GM19455 (cell line): ENCODE results near the gene FBXO4.
"Not testable (repeated sequence)": the region's sequence is repeated elsewhere in the genome, so short reads cannot be mapped to it uniquely, and the experiment has no call there.

Experiments used
- ATAC-seq: cut with Tn5 transposase; IDR thresholded peaks from one replicate; pipeline ENCODE4 v1.9.1; 2021; ENCODE audit not compliant: unreplicated experiment

Gene FBXO4

DNA sequence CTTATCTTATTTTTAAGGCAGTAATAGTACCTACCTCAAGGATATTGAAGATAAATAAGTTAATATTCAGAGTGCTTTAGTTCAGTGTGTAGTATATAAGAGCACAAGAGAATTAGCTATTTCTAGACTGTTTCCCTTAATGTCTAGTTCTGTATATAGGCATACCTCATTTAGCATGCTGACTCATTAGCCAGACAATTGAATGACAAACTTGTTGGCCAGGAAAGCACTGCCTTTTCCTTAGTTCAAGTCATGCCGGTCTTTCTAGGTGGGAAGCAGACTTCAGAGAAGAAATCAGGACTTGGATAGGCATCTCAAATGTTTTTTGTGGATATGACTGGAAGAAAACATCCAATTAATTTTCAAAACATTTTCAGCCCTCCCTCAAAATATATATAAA, 3.2 kb upstream of the FBXO4 start:
- no peak for ATAC-seq

DNA sequence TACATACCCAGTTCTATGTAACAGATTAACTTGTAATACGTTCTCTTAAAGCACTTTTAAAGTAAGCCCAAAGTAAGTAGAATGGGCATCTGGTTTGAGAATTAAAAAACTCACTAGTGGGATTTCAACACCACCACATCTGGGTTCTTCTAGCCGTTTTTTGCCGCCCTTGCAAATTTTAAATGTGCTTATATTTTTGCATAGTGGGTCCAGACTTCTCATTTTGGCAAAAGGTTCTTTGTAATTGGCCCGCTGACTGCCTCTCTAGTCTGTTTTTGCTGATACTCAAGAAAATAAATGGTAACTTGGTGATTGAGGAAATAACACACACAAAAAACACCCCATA, 582 bp upstream of the FBXO4 start:
- ATAC-seq, result no peak

DNA sequence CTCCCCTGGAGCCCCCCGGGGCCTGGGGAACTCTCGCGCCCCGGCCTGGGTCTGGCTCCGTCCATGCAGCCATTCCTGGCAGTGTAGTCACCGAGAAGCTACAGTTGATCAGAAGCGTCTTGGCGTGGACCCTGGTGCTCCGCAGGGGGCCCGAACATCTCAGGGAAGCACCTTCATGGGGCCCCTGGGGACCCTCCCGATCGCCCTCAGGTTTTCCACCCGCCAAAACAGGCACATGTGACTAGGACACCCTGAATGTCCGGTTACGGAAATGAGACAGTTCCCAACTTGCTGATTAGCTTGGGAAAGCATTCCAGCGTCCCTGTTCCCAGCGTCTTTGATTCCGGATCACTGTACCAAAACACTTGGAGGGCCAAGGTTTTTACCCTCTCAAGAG, 472 bp downstream of the FBXO4 start:
- ATAC-seq, result peak; percentile 40

DNA sequence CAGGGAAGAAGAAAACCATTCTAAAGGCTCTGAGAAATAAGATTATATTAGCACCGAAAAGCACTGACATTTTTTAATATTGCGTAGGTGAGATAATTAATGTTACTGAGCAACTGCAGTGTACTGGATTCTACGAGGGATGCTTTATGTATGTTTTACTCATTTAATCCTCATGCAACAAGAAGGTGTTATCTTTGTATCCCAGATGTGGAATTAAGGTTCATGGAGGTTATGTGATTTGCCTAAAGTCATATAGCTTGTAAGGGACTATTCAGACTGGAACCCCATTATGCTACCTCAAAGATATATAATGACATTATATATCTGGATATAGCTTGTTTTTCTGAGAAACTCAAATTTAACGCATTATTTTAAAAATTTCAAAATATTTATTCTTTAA, 2.5 kb downstream of the FBXO4 start:
- no peak for ATAC-seq

DNA sequence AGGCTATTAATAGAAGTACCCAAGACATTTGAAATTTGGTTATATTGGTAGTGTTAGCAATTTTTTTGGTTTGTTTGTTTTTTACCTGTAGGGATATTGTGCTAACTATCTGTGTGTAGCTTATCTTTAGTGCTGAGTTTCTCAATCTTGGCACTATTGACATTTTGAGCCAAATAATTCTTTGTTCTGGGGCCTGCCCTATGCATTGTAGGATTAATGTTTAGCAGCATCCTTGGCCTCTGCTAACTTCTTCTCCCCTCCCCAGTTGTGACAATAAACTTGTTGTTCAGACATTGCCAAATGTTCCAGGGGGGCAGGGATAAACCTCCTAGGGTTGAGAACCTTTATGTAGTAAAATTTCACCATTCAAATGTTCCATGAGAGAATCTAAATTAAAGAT, 4.0 kb downstream of the FBXO4 start:
- ATAC-seq, result no peak

DNA sequence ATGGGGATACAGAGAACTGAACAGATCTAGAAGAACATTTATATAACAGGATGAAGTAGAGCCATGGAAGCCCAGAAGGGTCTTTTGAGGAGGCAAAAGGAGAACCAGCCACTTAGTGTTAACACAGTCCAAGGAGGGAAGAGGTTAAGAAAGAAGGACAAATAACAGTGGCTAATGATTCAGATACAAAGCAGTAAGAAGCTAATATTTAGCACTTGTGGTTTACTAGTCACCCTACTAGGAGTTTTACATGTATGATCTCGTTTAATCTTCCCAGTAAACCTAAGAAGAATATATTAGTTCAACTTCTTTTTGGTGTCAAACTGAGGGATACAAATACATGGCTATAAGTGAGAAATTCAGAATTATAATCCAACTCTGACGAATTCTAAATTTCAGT, 7.7 kb downstream of the FBXO4 start:
- no peak for ATAC-seq

DNA sequence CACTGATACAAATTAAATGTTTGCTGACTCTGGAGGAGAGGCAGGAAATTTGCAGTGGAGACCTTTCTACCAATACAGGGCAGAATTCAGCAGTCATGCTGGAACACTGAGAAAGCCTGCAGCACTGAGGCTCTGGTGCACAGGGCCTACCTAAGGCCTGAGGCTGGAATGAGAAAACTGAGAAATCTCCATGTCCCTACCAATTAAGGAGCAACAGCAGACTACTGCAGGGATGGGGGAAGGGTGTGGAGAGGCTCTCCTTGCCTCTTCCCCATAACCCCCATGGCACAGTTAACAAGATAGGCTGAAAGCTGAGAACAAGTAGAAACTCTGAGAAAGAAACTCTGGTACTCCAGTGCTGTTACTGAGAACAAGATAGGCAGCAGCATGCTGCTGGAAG, 10.5 kb downstream of the FBXO4 start:
- no peak for ATAC-seq

DNA sequence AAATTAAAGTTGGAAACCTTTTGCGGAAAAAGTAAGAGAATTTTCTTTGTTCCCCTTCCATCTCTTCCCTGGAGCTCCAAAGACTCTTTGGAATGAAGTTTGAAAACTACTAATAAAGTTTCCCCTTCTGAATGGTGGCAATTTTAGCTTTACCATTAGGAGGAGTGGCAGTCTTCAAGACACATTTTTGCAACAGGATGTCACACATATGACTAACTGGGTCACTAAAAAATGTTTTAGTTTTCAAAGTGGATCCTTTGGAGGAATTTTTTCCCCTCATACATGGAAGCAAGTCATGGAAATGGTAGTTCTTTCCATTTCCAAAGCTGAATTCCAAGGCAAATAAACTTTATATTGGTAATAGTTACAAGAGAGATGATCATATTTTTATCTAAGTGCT, 15.6 kb downstream of the FBXO4 start:
- no peak for ATAC-seq

DNA sequence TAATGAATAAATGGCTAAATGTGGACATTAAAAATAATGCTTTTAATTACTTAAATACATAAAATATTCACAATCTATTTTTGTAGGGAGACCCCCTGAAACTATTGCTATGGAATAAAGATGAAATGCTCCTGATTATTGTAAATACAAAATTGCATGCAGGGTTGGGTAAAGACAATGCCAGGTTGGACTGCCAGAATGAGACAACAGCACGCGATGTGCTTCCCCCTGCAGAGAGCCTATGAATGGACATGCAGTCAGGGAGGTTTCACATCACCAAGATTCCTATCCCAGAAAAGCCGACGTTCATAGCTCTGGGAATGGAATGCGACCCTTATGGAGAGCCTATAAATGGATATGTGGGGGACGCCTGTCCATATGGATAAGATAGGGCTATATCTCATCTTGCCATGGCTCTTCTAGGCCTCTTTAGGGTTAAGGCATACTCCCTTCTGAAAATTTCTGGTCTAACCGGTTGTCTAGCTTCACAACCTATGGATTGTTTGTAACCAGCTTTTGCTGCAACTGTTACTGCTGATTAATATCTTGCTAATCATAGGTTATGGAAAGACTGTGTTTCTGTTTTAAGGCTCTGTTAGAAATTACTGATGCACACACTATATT, 20.4 kb downstream of the FBXO4 start:
- ATAC-seq, result not testable (repeated sequence)

DNA sequence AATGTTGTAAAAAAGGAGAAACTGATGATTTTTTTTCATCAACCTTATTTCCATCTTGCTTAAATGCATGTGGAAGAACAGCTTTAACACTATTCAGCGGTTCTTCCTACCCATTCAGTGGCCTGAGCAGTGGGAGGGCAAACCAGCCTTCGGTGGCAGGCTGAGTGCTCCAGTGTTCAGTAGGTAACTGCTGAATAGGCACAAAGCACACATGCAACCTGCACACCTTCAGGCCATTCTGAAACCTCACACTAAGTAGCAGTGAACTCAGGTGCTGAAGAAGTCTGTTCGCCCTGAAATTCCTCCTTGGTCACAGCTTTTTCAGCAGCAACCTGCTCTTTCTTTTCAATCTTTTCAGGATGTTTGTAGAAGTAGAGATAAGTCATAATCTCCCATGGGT, 26.1 kb downstream of the FBXO4 start:
- ATAC-seq, result no peak

DNA sequence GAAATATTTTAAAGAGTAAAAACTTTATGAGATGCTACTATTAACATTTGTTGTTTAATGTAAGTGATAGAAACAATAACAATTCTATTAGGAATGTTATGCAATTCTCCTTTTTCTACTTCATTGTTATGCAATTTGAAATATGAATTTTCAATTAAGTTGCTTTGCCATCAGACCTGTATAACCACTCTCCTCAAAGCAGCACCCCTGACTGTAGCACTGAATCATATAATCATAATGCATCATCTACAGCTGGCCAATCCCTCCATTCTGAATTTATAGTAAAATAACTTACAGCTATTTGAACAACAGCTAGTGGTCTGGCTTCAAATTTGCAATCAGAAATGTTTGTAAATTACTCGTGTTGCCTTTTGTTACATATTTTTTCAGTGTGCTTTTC, 29.2 kb downstream of the FBXO4 start:
- ATAC-seq, result no peak

DNA sequence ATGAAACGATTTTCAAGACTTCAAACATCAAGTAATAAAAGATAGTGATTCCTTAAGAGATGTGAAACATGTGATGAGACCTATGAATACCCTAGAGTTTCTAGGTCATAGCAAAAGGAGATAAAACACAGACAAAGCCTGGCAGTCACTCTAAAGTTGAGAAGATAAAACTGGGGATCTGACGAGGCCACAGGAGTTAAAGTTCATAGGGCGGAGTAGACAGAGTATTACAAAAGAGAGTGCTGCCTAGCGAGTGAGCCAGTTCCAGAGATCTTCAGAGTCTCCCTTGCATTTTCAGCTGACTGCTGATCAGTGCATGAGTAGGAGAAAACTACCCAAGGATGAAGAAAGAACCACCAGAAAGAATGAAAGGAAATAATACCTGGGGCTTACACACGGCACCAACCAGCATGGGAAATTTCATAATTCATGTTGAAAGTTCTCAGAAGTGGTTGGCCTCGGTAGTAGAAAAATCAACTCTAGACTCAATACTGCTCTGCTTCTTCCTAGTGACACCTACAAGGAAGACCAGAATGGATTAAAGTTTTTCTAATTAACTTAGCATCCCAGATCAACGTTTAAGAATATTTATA, 30.4 kb downstream of the FBXO4 start:
- ATAC-seq, result no peak

DNA sequence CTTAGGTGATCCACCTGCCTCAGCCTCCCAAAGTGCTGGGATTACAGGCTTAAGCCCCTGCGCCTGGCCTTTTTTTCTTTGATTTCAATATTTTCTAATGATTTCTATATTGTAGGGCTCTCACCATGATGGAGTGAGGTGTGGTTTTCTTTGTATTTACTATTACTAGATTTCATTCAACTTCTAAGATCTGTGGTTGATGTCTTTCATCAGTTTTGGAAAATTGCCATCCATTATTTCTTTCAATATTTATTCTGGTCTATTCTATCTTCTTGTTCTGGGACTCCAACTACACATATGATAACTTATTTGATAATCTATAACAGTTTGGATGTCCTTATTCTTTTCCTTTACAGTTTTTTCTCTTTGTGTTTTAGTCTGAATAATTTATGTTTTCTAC, 31.9 kb downstream of the FBXO4 start:
- ATAC-seq, result no peak

DNA sequence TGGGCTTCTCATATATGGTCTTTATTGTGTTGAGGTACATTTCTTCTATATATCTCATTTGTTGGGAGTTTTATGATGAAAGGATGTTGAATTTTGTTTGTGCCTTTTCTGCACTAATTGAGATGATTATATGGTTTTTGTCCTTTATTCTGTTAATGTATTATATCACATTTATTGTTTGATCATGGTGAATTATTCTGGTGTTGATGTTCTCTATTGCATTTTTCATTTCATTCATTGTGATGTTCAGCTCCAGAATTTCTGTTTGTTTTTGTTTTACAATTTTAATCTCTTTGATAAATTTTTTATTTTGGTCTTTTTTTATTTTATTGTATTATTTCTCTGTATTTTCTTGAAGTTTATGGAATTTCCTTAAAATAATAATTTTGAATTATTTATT, 35.4 kb downstream of the FBXO4 start:
- no peak for ATAC-seq

DNA sequence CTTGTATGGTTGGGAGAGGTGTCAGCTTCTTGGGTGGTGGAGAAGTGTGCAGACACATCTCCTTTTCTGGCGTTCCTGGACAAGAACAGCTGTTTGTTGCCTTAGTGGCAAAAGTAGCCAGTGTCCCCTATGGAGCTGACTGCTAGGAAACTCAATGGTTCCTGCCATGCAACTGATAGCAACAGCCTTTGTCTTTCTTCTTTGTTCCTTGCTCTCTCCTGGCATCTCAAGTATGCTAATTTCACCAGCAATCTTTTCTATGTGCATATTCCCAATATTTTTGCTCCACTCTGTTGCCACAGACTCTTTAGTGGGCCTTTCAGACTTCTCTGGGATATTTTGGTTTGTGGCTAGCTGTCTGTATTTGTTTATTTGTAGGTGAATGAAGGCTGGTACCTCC, 36.7 kb downstream of the FBXO4 start:
- ATAC-seq, result no peak

DNA sequence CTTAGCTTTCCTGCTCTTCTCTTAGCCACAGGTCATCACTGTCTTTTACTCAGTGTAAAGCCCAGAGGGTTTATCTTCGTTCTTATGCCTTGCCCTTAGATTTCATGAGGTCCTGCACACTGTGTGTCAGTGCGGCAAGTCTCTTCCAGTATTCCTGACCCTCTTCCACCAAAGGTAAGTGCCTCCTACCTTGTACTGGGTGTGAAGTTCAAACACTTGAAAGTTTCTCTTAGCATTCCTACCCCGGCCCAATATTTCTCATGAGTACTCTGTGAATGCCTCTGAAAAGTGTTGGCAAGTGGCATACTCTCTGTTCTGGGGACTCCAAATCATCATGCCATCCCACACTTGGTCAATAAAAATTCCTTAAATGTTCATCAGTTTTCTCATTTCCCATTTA, 37.4 kb downstream of the FBXO4 start:
- ATAC-seq, result no peak

DNA sequence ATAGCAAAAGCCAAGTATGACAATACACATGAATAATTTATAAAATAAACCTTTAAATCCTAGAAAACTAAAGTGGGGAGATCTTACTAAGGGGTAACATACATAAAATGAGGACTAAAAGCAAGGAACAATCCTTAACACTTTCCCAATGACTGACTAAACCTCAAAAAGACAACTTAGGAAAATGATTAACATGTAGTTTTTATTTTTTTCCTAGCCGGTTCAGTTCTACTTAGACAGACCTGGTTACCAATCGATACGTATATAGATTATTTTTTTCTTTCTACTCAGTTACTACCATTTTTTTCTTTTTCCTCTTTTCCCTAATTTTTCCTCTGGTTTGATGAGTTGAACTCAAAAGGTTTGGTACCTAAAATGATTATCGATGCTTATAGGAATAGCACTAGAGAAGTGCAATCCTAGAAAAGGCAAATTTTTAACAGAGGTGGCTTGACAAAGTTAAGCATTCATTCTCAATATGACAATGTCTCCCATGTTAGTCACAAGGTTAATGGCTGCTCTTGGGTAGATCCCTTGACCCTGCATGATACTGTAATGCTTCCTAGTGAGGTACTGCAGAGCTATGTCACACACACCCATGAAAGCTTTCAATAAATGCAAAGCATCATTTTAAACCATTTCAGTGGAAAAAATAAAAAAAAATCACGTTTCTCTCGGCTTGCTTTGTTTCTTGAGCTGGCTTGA, 41.5 kb downstream of the FBXO4 start:
- no peak for ATAC-seq

DNA sequence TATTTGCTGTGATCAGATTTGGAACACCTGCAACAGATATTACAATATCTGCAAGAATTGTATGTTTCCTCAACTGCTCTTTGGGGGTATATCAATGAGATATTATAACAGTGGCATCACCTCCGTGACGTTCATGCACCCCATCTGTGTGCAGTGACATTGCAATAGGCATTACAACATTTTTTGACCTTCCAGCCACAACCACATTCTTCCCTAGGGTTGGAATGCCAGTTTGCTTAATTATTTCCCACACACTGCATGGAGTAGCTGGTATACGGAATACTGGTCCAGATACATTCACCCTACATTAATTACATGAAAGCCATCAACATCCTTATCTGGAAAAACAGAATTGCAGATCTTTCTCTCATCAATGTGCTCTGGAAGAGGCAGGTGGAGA, 42.3 kb downstream of the FBXO4 start:
- no peak for ATAC-seq

DNA sequence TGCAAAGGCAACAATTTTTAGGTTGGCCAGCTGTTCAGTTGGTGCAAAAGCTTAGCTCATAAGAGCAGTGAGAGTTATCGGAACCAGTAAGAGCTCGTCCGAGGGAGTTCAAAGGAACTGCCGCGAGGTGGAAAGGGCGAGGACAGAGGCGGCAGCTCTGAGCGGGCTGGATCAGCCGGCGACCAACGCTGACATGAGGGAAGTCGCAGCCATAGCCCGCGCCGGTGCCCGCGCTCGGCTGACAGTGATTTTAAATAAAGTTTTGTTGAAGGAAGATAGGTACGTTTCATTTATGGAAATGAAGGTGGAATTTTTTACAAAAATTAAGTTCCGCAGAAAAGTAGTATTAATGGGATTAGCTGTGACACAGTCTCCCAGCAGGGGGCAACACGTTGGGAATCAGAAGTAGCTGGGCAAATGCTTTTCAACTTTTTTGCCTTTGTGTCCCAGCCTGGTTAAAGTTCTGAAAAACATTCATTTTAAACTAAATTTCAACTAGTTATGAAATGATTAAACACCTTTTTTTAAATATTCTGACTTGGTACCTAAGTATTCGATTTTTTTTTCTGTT, 43.2 kb downstream of the FBXO4 start:
- ATAC-seq, result no peak

DNA sequence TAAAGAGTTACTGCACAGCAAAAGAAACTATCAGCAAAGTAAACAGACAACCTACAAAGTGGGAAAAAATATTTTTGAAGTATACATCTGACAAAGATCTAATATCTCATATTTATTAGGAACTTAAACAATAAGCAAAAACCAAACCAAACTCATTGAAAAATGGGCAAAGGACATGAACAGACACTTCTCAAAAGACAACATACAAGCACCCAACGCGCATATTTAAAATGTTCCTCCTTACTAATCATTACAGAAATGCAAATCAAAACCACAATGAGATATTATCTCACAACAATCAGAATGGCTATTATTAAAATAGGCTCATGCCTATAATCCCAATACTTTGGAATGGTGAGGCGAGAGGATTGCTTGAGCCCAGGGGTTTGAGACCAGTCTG, 48.0 kb downstream of the FBXO4 start:
- no peak for ATAC-seq

DNA sequence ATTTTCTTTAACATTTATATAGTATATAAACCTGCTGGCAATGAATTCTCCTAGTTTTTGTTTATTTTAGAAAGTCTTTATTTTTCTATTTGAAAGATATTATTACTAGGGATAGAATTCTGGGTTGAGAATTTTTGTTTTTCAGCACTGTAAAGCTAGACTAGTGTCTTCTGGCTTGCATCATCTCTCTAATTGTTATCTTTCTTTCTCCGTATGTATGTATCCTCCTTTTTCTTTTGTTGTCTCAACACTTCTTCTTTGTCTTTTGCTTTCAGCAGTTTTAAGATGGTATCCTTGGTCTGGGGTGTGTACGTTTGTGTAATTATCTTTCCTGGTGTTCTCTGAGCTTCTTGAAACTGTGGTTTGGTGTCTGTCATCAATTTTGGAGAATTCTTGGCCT, 48.8 kb downstream of the FBXO4 start:
- no peak for ATAC-seq

DNA sequence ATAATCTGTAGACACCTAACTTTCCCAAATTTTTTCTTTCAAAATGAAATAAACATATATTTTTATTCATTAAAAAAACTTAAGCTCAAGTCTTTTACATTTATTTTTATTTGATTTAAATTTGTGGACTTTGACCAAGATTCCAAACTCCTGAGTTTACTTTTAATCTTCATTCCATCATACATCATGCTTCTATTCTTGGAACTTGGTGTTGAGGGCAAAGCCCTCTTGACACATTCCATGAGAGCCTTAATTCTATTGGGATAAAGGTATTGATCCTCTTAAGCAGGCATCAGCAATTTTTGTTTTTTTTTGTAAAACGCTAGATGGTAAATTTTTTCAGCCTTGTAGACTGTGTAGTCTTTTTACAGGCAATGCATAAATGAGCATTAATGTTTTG, 53.6 kb downstream of the FBXO4 start:
- ATAC-seq, result no peak

DNA sequence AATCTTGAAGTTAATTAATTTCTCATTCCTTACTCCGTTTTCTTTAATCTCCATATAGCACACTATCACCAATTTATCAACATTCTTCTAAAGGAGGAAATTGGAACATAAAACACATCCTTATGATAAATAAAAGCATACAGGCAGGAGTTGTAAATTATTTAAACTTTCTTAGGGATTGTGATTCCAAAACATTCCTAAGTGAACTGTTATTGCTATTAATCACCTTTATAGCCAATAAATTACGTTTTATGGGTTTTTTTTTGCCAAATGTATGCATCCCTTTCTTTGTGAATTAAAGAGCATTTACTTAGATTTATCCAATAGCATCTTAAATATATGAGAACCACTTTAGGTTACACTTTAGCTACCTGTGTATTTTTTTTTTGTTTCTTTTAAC, 55.3 kb downstream of the FBXO4 start:
- ATAC-seq, result no peak
